PC-3 (cell line): ENCODE results near the gene TPH2. TPM values are rescaled to one million over a fixed set of nuclear protein-coding genes. Genes with fewer than 3 reads are reported as not detected.

Experiments
- ATAC-seq: fragments of 200-7000 bp; cut with Tn5 transposase; 2 replicates; pipeline ENCODE4 v1.9.1; 2020; ENCODE audit warnings: mild to moderate bottlenecking, moderate library complexity
- BruUV-seq: library from RNA; stranded (reverse); fragments of 400-500 nt; replicated peaks from 2 replicates; lab custom pipeline; 2021; lab: Mats Ljungman, UMichigan
- CTCF ChIA-PET: fragments of 300-600 bp; sonication (Branson Sonifier 250); formaldehyde crosslinking; loops from one replicate; lab custom pipeline; 2022; ENCODE audit warnings: antibody characterized with exemption; lab: Charles Lee
- POLR2A ChIA-PET: fragments of 300-600 bp; sonication (Branson Sonifier 250); formaldehyde crosslinking; loops from one replicate; lab custom pipeline; 2022; ENCODE audit warnings: antibody characterized with exemption; ENCODE audit not compliant: unreplicated experiment; lab: Charles Lee
- DNase-seq: peaks from one replicate; pipeline ENCODE4 v3.0.0-alpha.2; 2015
- H2AFZ ChIP-seq: fragments of 300-600 bp; sonication (generic); 2 replicates; pipeline ENCODE4 v1.6.0; 2016; ENCODE audit warnings: antibody characterized with exemption, low read length
- H3F3A ChIP-seq: fragments of 300-600 bp; sonication (generic); one replicate; pipeline ENCODE4 v1.6.0; 2017; ENCODE audit warnings: antibody characterized with exemption, low read length, control low read depth, mild to moderate bottlenecking; ENCODE audit not compliant: unreplicated experiment
- H3K27ac ChIP-seq: fragments of 300-600 bp; sonication (generic); 2 replicates; pipeline ENCODE4 v1.5.1; 2016; ENCODE audit warnings: mild to moderate bottlenecking, low read length
- H3K27me3 ChIP-seq: fragments of 300-600 bp; sonication (generic); 2 replicates; pipeline ENCODE4 v1.6.1; 2016; ENCODE audit warnings: low read length, mixed read lengths
- H3K36me3 ChIP-seq: fragments of 300-600 bp; sonication (generic); 2 replicates; pipeline ENCODE4 v1.6.1; 2016; ENCODE audit warnings: low read depth, mixed run types, low read length, mixed read lengths
- H3K4me1 ChIP-seq: fragments of 300-600 bp; sonication (generic); 2 replicates; pipeline ENCODE4 v1.5.1; 2016; ENCODE audit warnings: low read length; ENCODE audit not compliant: insufficient read depth
- H3K4me2 ChIP-seq: fragments of 300-600 bp; sonication (generic); 2 replicates; pipeline ENCODE4 v1.6.0; 2016; ENCODE audit warnings: low read length
- H3K4me3 ChIP-seq: fragments of 300-600 bp; sonication (generic); 2 replicates; pipeline ENCODE4 v1.5.1; 2016; ENCODE audit warnings: mild to moderate bottlenecking, low read length, mixed read lengths
- H3K79me2 ChIP-seq: fragments of 300-600 bp; sonication (generic); 2 replicates; pipeline ENCODE4 v1.6.1; 2017; ENCODE audit warnings: low read length, mixed read lengths
- H3K9ac ChIP-seq: fragments of 300-600 bp; sonication (generic); 2 replicates; pipeline ENCODE4 v1.6.0; 2016; ENCODE audit warnings: mild to moderate bottlenecking, low read length
- H3K9me2 ChIP-seq: fragments of 300-600 bp; sonication (generic); replicated peaks from 2 replicates; pipeline ENCODE4 v1.6.1; 2016; ENCODE audit warnings: mixed run types, low read length, mixed read lengths
- H3K9me3 ChIP-seq: fragments of 300-600 bp; sonication (generic); 2 replicates; pipeline ENCODE4 v1.6.1; 2016; ENCODE audit warnings: low read length, mixed read lengths
- H4K20me1 ChIP-seq: fragments of 300-600 bp; sonication (generic); 2 replicates; pipeline ENCODE4 v1.6.1; 2016; ENCODE audit warnings: low read length, mixed read lengths
- EZH2 ChIP-seq: fragments of 300-600 bp; sonication (generic); IDR thresholded peaks from one replicate; pipeline ENCODE4 v1.6.1; 2017; ENCODE audit warnings: antibody characterized with exemption, mild to moderate bottlenecking, low read length; ENCODE audit not compliant: unreplicated experiment
- EZH2phosphoT487 ChIP-seq: fragments of 300-600 bp; sonication (generic); IDR thresholded peaks from 2 replicates; pipeline ENCODE4 v1.6.1; 2018; ENCODE audit warnings: mild to moderate bottlenecking, antibody characterized with exemption, low read length, borderline replicate concordance
- intact Hi-C: fragments of 100-400 bp; cut with micrococcal nuclease; formaldehyde crosslinking; loops from 2 replicates; pipeline ENCODE4 v1.9.0; 2023
- total RNA-seq: library from RNA; depleted of rRNA; stranded (reverse); fragments of >200 nt; gene quantifications from 2 replicates; pipeline ENCODE4 v1.2.3, GENCODE V29; 2014
- TF ChIP-seq, protein P1 (sequence below): fragments of 300-600 bp; sonication (generic); conservative IDR thresholded peaks from 2 replicates; pipeline ENCODE4 v1.5.1; 2017; ENCODE audit warnings: antibody characterized with exemption, low read depth, mild to moderate bottlenecking, low read length

Gene TPH2
- total RNA-seq, 1 experiment from 2014 or later = not detected

DNA sequence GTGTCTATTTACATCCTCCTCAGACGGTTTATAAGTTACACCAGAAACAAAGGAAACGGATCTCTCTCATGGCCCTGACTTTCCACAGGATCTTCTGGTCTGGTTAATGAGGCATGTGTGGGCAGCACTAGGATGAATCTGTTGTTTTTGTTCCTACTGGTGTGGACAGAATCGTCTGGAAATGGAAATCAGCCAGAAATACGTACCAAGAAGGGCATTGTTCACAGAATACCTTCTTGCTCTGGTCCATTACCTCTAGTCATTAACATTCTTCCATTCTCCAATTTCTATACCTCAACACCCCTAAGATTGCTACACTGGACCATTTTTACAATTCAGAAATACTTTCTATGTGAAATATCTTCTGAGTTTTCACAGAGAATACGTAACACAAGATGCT is 86.0 kb downstream of the TPH2 start:
- no peaks in the 10 kb centered on the region for H4K20me1 ChIP-seq
- no peak for ATAC-seq
- intact Hi-C loops = no loop called here
- H3K4me1 ChIP-seq = no peaks in the 10 kb centered on the region
- H3K9ac ChIP-seq = no peak overlapping the region
- no peak overlapping the region for H2AFZ ChIP-seq
- H3K9me2 ChIP-seq = no peaks in the 10 kb centered on the region; the same call in 1 of the 2 replicates
- H3K79me2 ChIP-seq = no peaks in the 10 kb centered on the region
- TF ChIP-seq EZH2phosphoT487 = no peak
- TF ChIP-seq, protein P1, sequence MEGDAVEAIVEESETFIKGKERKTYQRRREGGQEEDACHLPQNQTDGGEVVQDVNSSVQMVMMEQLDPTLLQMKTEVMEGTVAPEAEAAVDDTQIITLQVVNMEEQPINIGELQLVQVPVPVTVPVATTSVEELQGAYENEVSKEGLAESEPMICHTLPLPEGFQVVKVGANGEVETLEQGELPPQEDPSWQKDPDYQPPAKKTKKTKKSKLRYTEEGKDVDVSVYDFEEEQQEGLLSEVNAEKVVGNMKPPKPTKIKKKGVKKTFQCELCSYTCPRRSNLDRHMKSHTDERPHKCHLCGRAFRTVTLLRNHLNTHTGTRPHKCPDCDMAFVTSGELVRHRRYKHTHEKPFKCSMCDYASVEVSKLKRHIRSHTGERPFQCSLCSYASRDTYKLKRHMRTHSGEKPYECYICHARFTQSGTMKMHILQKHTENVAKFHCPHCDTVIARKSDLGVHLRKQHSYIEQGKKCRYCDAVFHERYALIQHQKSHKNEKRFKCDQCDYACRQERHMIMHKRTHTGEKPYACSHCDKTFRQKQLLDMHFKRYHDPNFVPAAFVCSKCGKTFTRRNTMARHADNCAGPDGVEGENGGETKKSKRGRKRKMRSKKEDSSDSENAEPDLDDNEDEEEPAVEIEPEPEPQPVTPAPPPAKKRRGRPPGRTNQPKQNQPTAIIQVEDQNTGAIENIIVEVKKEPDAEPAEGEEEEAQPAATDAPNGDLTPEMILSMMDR = no peak
- TF ChIP-seq EZH2 = no peak
- peaks cover 10% of the 10 kb centered on the region; the same call in 1 of the 2 replicates for H3K27me3 ChIP-seq
- POLR2A ChIA-PET = no interaction called here
- H3K4me3 ChIP-seq = no peak overlapping the region
- no peak overlapping the region for H3K4me2 ChIP-seq
- H3K36me3 ChIP-seq = no peaks in the 10 kb centered on the region
- CTCF ChIA-PET = no interaction called here
- H3K9me3 ChIP-seq = no peaks in the 10 kb centered on the region
- H3K27ac ChIP-seq = no peak overlapping the region
- BruUV-seq = no TSS peak
- H3F3A ChIP-seq = no peaks in the 10 kb centered on the region
- no peak for DNase-seq

DNA sequence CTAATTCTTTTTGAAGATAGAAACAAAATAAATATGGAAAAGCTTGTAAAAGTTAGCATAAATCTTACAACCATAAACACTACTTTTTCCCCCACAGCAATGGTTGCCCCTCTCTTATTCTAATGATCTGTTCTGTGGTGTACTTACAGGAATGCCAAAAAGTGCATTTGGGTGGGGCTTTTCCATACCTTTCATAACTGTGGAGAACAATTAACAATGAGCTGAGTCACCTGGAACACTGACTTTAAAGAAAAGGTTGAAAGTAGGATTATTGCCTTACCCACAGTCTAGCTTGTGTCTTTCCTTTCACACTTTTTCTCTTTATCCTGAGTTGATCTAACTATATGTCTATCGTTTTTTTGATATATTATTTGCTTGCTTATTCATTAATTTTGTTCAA is 86.9 kb downstream of the TPH2 start:
- ChIA-PET CTCF (interaction anchor here (0.7 to 0.9 kb wide), 2 partner anchors 9 to 143 kb away, joined by 3 read pairs; no protein-coding TSS in a partner anchor), POLR2A (no interaction called here)
- no peak overlapping the region for H3K4me2 ChIP-seq
- intact Hi-C loops = no loop called here
- H2AFZ ChIP-seq = no peak overlapping the region
- no peaks in the 10 kb centered on the region for H3F3A ChIP-seq
- no peaks in the 10 kb centered on the region for H3K4me1 ChIP-seq
- DNase-seq (peak; percentile 49), ATAC-seq (peak; percentile 61; the same call in 1 of the 2 replicates)
- no peaks in the 10 kb centered on the region for H3K36me3 ChIP-seq
- no peaks in the 10 kb centered on the region for H3K9me3 ChIP-seq
- TF ChIP-seq EZH2 = no peak
- TF ChIP-seq EZH2phosphoT487 = no peak
- TF ChIP-seq, protein P1 = no peak
- peaks cover 13% of the 10 kb centered on the region; the same call in 1 of the 2 replicates for H3K27me3 ChIP-seq
- no peak overlapping the region for H3K4me3 ChIP-seq
- no peaks in the 10 kb centered on the region for H4K20me1 ChIP-seq
- no peaks in the 10 kb centered on the region; the same call in 1 of the 2 replicates for H3K9me2 ChIP-seq
- BruUV-seq = no TSS peak
- H3K79me2 ChIP-seq = no peaks in the 10 kb centered on the region
- H3K27ac ChIP-seq = no peak overlapping the region
- H3K9ac ChIP-seq = no peak overlapping the region

GRCh38 chr12:72028966-72029365 is 90.3 kb downstream of the TPH2 start:
- no peak for DNase-seq
- H3K27ac ChIP-seq = no peak overlapping the region
- ChIA-PET POLR2A (no interaction called here), CTCF (no interaction called here)
- H4K20me1 ChIP-seq = no peaks in the 10 kb centered on the region
- H3F3A ChIP-seq = no peaks in the 10 kb centered on the region
- peaks cover 46% of the 10 kb centered on the region for H3K27me3 ChIP-seq
- H3K4me2 ChIP-seq = no peak overlapping the region
- TF ChIP-seq EZH2 (no peak), EZH2phosphoT487 (no peak)
- TF ChIP-seq, protein P1 = no peak
- H3K4me1 ChIP-seq = no peaks in the 10 kb centered on the region
- H3K36me3 ChIP-seq = no peaks in the 10 kb centered on the region
- no peaks in the 10 kb centered on the region; the same call in 1 of the 2 replicates for H3K9me2 ChIP-seq
- no peak for ATAC-seq
- H3K79me2 ChIP-seq = no peaks in the 10 kb centered on the region
- no peak overlapping the region for H2AFZ ChIP-seq
- H3K9ac ChIP-seq = no peak overlapping the region
- H3K9me3 ChIP-seq = no peaks in the 10 kb centered on the region
- BruUV-seq = no TSS peak
- intact Hi-C loops = no loop called here
- H3K4me3 ChIP-seq = no peak overlapping the region
